Measurements from ENCODE around the gene GNA14.
A peak's percentile ranks its signal among the peaks of the same experiment; 100 is the strongest.
"Not testable (repeated sequence)": the region's sequence is repeated elsewhere in the genome, so short reads cannot be mapped to it uniquely, and the experiment has no call there.

Gene GNA14

GRCh38 chr9:77449240-77450084 is 198.7 kb downstream of the GNA14 start:
- peak in 1 of 2 experiments; percentile 26 for DNase-seq (ENCODE audit: low read depth in 2 of 2)

DNA sequence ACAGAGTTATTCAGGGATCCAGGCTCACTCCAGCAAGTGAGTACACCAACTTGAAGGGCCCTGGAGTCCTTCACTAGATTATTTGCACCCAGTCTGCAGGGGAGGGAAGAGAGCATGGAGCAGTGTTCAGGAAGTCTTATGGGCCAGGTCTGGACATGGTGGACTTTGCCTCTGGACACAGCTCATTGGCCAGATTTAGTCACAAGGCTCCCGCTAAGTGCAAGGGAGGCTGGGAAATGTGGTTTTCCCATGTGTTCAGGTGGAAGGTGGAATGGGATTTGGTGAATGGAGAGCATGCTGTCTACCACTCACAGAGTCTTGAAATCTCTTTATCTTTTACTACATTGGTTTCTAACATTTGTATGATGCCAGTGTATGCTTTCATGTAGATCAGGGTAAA is 200.5 kb downstream of the GNA14 start:
- DNase-seq (ENCODE audit: low read depth in 2 of 2), result no peak

GRCh38 chr9:77442436-77442835 is 205.7 kb downstream of the GNA14 start:
- DNase-seq (ENCODE audit: low read depth in 2 of 2), result no peak

DNA sequence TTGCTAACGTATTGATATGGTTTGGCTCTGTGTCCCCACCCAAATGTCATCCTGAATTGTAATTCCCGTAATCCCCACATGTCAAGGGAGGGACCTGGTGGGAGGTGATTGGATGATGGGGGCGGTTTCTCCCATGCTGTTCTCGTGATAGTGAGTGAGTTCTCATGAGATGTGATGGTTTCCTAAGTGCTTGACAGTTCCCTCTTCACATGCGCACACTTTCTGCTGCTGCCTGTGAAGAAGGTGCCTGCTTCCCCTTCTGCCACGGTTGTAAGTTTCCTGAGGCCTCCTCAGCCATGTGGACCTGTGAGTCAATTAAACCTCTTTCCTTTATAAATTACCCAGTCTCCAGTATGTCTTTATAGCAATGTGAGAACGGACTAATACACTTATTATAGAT is 207.0 kb downstream of the GNA14 start:
- not testable (repeated sequence) for DNase-seq (ENCODE audit: low read depth in 2 of 2)

- peak in 1 of 2 experiments; percentile 35 for DNase-seq (ENCODE audit: low read depth in 2 of 2)
Observed at GRCh38 chr9:77440057-77440456, 208.1 kb downstream of the GNA14 start.

GRCh38 chr9:77438653-77439052 is 209.5 kb downstream of the GNA14 start:
- DNase-seq (ENCODE audit: low read depth in 2 of 2), result no peak

GRCh38 chr9:77435688-77436087 is 212.4 kb downstream of the GNA14 start:
- peak in 1 of 2 experiments; percentile 33 for DNase-seq (ENCODE audit: low read depth in 2 of 2)

GRCh38 chr9:77435277-77435676 is 212.8 kb downstream of the GNA14 start:
- DNase-seq (ENCODE audit: low read depth in 2 of 2), result no peak

GRCh38 chr9:77433675-77434445 is 214.3 kb downstream of the GNA14 start:
- DNase-seq (ENCODE audit: low read depth in 2 of 2), result peak in 1 of 2 experiments; percentile 43

DNA sequence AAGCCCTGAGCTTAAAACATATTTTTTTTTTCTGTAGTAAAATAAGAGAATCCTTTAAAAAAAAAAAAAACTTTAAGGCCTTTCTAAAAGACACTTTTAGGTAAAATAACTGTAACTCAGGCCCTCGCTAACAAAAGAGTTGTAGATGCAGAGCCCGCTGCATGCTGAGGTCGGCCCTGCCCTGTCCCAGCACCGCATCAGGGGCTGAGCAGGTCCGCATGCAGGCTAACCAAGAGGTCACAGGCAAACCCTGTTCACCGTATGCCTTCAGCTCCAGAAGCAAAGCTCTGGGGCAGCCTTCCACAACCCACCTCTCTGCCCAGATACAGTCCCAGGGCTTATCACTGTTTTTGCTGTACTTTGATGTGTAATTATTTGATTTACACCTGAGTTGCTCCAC is 216.1 kb downstream of the GNA14 start:
- DNase-seq (ENCODE audit: low read depth in 2 of 2), result no peak

DNA sequence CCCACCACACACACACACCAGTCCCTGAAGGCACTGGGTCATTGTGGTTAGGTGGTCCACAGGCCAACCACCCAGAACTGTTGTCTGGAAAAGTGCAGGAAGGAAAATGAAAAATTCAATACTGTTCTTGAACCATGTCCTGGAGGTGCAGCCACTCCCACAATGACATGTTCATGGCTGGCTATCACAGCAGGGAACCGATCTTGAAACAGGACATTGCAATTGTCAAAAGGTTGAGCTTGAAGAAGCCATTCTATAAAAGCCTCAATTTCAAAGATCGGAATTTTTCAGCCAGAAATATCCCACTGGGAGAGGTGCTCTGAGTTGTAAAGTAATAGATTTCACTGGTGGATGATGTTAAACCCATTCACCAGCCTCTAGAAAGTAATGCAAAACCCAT is 218.2 kb downstream of the GNA14 start:
- DNase-seq (ENCODE audit: low read depth in 2 of 2), result no peak

- no peak for DNase-seq (ENCODE audit: low read depth in 2 of 2)
Observed at GRCh38 chr9:77427256-77427927, 220.7 kb downstream of the GNA14 start.

DNA sequence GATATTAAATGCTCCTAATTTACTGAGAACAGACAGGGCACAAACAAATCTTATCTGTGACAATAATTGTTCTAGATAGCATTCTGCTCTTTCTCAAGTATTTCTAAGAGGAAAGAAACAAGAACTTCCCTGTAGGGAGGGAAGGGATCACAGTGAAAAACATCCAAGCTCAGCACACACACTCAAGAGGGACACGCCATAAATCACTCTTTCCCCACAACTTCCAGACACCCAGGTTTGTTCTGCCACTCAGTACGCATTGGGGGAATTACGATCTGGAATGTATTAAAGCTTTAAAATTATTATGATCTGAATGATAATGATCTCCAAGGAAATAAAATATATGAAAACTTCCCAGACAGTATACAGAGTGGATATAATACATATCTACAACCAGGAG is 221.4 kb downstream of the GNA14 start:
- DNase-seq (ENCODE audit: low read depth in 2 of 2), result no peak

DNA sequence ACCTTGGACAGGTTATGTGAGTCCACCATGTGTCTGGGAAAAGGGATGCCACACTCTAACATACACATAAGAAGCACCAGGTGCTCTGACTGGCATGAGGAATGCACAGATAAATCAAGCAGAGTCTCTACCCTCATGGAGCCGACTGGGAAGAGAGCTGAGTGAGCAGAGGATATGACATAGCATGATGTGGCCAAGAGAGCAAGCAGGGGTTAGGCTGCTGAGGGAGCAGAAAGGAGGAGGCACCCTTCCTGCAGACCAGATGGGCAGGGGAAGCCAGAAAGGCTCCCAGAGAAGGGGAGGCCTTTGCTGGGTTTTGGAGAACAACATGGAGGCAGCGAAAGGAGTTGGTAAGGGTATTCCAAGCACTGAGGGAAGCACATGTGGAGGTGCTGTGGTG is 223.1 kb downstream of the GNA14 start:
- DNase-seq (ENCODE audit: low read depth in 2 of 2), result no peak

DNA sequence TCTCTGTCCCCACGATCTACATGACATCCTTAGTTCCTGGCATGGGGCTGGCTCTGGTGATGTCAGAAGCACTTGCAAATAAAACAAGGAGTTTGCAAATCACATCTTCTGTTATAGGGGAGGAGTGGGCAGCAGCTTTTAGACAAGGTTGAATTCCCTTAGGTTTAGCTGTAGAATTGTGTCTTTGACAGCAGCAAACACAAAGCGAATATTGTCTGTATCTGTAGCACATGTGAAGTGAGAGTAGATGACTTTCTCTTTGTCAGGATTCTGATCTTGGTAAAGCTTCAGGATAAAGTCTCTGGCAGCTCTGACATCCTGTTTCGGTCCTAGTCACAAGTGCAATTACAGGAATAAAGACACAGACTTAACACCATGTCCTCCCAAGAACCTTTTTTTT is 224.3 kb downstream of the GNA14 start:
- no peak for DNase-seq (ENCODE audit: low read depth in 2 of 2)

- no peak for DNase-seq (ENCODE audit: low read depth in 2 of 2)
Observed at GRCh38 chr9:77422969-77423368, 225.2 kb downstream of the GNA14 start.

DNA sequence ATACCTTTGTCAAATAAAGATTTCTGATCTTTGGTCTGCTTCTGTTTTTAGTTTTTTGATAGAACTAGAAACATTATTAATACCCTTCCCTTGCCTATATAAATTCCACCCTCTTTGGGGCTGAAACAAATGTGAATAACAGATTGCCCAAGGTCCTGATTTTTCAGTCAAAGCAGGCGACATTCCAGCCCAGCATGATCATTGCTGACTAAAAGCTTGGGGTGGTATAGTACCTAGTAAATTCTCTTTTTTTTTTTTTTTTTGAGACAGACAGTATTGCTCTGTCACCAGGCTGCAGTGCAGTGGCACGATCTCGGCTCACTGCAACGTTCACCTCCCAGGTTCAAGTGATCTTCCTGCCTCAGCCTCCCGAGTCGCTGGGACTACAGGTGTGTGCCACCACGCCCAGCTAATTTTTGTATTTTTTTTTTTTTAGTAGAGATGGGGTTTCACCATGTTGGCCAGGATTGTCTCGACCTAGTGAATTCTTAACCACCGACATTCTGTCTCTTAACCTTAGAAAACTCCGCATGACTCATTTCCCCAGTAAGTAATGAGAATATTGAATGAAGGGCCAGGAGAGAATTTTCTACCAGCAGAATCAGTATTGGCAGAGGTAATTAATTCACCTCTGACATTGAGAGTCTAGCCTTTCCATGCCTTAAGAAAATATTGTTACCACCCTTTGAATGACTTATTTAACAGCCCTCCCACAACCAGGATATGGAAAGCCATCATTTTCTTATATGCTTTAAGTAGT is 226.4 kb downstream of the GNA14 start:
- no peak for DNase-seq (ENCODE audit: low read depth in 2 of 2)

DNA sequence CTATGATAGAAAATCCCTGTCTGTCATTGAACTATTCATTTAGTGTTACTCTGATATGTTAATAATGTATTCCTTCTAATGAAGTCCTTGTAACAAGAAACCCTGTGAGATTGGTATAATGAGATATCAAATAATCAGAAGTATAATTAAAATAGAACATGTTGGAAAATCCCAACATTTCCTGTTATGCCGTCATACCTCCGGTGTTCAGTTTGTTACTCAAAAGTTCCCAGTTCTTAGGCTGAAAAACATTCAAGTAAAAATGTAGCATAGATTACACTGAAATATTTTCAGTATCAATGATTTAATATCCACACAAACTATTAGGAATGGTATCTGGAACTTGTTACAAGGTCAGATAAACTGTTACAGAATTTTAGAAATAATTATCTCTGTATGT is 227.5 kb downstream of the GNA14 start:
- DNase-seq (ENCODE audit: low read depth in 2 of 2), result no peak

DNA sequence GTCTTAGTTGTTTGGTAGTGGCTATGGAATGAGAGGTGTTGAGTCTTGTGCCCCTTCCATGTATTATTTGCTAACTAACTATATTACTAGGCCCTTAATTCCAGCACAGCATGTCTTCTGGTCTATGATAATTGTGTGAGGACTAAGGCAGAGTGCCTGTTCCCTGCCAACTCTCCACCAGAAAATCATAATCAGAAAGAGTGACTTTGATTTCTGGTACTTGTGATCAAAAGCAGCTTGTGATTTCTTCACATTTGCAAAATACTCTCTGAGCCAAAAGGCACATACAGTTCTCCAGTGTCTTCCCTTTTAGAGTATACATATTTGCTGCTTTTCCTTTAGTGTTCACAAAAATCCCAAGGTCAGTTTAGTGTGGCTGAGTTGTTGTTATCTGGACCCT is 229.9 kb downstream of the GNA14 start:
- no peak for DNase-seq (ENCODE audit: low read depth in 2 of 2)

- no peak for DNase-seq (ENCODE audit: low read depth in 2 of 2)
Observed at GRCh38 chr9:77417566-77417965, 230.6 kb downstream of the GNA14 start.

- not testable (repeated sequence) for DNase-seq (ENCODE audit: low read depth in 2 of 2)
Observed at GRCh38 chr9:77408521-77408920, 239.6 kb downstream of the GNA14 start.

DNA sequence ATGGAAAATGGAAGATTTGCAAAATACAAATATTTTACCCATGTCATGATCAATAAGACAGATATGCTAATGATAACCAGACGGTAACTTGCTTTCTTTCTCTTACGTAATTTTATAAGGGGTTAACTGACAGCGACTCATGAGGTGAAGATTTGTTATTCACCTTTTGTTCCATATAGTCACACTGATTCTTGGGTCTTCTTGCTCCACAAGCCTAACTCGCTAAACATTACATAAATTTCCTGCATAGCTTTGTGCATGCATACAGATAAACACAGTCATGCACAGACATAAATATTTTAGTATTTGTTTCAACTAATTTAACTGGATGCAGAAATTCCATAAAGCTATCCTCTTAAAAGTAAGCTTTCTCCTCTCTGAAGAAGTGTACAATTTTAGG is 244.9 kb downstream of the GNA14 start:
- no peak for DNase-seq (ENCODE audit: low read depth in 2 of 2)
